Measurements from ENCODE around the gene SRGAP2B.
"Not testable (repeated sequence)": the region's sequence is repeated elsewhere in the genome, so short reads cannot be mapped to it uniquely, and the experiment has no call there.

SRGAP2B gene

GRCh38 chr1:145047553-145047952 is 47.6 kb downstream of the SRGAP2B start:
- H3K27ac ChIP-seq; H3K9ac ChIP-seq; H3K27me3 ChIP-seq (ENCODE audit: insufficient read depth, low read depth); H3K36me3 ChIP-seq (ENCODE audit: insufficient read depth); H3K4me2 ChIP-seq; H2AFZ ChIP-seq (ENCODE audit: low read depth); H4K20me1 ChIP-seq (ENCODE audit: insufficient read depth); H3K4me3 ChIP-seq (IDR thresholded peaks at IDR 0.05; ENCODE audit: insufficient read depth, low read depth, low read length); H3K79me2 ChIP-seq (ENCODE audit: insufficient read depth, low read depth): not testable (repeated sequence)
- peaks cover 12% of the 10 kb centered on the region for H3K4me1 ChIP-seq (ENCODE audit: low read depth, poor library complexity, severe bottlenecking)

GRCh38 chr1:145045571-145046273 is 49.4 kb downstream of the SRGAP2B start:
- H3K27ac ChIP-seq; H3K79me2 ChIP-seq (ENCODE audit: insufficient read depth, low read depth); H3K9ac ChIP-seq; H3K4me3 ChIP-seq (IDR thresholded peaks at IDR 0.05; ENCODE audit: insufficient read depth, low read depth, low read length); H2AFZ ChIP-seq (ENCODE audit: low read depth); H4K20me1 ChIP-seq (ENCODE audit: insufficient read depth); H3K36me3 ChIP-seq (ENCODE audit: insufficient read depth); H3K4me2 ChIP-seq; H3K27me3 ChIP-seq (ENCODE audit: insufficient read depth, low read depth): not testable (repeated sequence)
- peaks cover 17% of the 10 kb centered on the region for H3K4me1 ChIP-seq (ENCODE audit: low read depth, poor library complexity, severe bottlenecking)

DNA sequence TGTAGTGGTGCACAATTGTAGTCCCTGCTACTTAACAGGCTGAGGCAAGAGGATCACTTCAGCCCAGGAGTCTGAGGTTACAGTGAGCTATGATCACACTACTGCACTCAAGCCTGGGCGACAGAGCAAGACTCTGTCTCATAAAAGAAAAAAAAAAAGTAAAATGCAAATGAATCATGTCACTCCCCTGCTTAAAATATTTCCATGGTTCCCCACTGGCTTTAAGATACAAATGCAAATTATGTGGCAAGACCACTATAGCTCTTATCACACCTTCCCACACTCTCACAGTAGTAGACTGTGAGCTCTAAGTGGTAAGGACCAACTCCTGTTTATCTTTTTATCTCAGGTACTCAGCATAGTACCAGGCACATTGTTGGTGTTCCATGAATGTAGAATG is 53.6 kb downstream of the SRGAP2B start:
- not testable (repeated sequence) for H3K4me3 ChIP-seq (IDR thresholded peaks at IDR 0.05; ENCODE audit: insufficient read depth, low read depth, low read length); H3K79me2 ChIP-seq (ENCODE audit: insufficient read depth, low read depth); H3K4me2 ChIP-seq; H4K20me1 ChIP-seq (ENCODE audit: insufficient read depth); H3K9ac ChIP-seq; H2AFZ ChIP-seq (ENCODE audit: low read depth); H3K36me3 ChIP-seq (ENCODE audit: insufficient read depth); H3K27ac ChIP-seq; H3K27me3 ChIP-seq (ENCODE audit: insufficient read depth, low read depth)
- H3K4me1 ChIP-seq (ENCODE audit: low read depth, poor library complexity, severe bottlenecking), result peaks cover 14% of the 10 kb centered on the region

DNA sequence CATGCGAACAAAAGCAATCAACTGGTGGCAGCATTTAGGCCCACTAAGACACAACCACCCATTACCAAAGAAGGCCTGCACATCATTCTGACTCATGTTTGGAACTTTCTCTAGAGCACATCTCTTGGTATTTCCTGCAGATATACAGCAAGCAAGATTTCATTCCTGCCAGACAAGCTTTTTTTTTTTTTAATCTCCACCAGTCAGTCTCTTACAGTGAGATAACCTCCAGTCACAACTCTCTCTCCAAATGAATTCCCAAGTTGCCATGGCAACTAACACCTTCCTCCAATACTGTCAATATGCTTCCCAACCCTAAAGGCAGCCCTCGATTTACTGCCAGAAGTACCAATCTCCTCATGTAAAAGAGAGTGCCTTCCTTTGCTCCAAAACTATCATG is 59.1 kb downstream of the SRGAP2B start:
- H3K4me1 ChIP-seq (ENCODE audit: low read depth, poor library complexity, severe bottlenecking); H3K36me3 ChIP-seq (ENCODE audit: insufficient read depth); H3K9ac ChIP-seq; H3K79me2 ChIP-seq (ENCODE audit: insufficient read depth, low read depth); H3K4me2 ChIP-seq; H2AFZ ChIP-seq (ENCODE audit: low read depth); H3K27ac ChIP-seq; H3K4me3 ChIP-seq (IDR thresholded peaks at IDR 0.05; ENCODE audit: insufficient read depth, low read depth, low read length); H3K27me3 ChIP-seq (ENCODE audit: insufficient read depth, low read depth); H4K20me1 ChIP-seq (ENCODE audit: insufficient read depth): not testable (repeated sequence)

DNA sequence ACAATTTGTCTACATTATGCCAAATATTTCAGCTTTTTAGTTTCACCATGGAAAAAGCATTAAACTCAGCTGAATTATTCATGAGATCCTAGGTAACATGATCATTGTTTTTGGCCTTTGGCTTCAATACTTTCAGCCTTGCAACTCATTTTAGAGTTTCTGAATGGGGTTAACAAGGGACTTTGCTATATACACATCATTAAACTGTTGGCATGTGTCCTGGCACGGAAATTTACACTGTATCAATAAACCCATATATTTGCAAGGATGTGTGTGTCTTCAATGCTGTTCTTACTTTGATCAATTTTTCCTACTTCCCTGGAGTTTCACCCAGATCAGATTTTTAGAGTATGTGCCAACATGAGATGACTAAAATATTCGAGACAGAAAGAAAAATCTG is 61.6 kb downstream of the SRGAP2B start:
- H3K36me3 ChIP-seq (ENCODE audit: insufficient read depth); H3K79me2 ChIP-seq (ENCODE audit: insufficient read depth, low read depth): not testable (repeated sequence)

DNA sequence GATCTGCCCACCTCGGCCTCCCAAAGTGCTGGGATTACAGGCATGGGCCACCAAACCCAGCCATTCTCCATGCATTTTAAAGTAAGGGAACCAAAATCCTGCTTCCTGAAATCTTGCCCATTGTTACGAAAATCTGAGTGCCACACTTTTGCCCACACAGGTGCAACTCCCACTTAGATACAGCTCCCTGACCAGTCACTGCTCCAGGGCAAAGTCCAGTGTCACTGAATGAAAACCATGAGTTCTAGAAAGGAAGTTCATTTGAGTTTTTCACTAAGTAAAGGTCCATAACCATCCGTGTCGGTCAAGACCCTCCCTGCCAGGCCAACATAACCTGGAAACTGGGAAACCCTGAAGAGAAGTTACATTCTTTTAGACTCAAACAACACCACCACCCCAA is 67.9 kb downstream of the SRGAP2B start:
- H4K20me1 ChIP-seq (ENCODE audit: insufficient read depth); H3K79me2 ChIP-seq (ENCODE audit: insufficient read depth, low read depth); H3K36me3 ChIP-seq (ENCODE audit: insufficient read depth); H3K4me3 ChIP-seq (IDR thresholded peaks at IDR 0.05; ENCODE audit: insufficient read depth, low read depth, low read length); H3K27ac ChIP-seq; H3K4me2 ChIP-seq; H3K27me3 ChIP-seq (ENCODE audit: insufficient read depth, low read depth); H3K9ac ChIP-seq; H2AFZ ChIP-seq (ENCODE audit: low read depth); H3K4me1 ChIP-seq (ENCODE audit: low read depth, poor library complexity, severe bottlenecking): not testable (repeated sequence)

More for the DNA sequence above, 61.6 kb downstream of the SRGAP2B start:
- H3K4me3 ChIP-seq (IDR thresholded peaks at IDR 0.05; ENCODE audit: insufficient read depth, low read depth, low read length); H3K27me3 ChIP-seq (ENCODE audit: insufficient read depth, low read depth); H3K4me2 ChIP-seq; H3K27ac ChIP-seq; H3K4me1 ChIP-seq (ENCODE audit: low read depth, poor library complexity, severe bottlenecking); H2AFZ ChIP-seq (ENCODE audit: low read depth); H4K20me1 ChIP-seq (ENCODE audit: insufficient read depth); H3K9ac ChIP-seq: not testable (repeated sequence)

- H3K4me1 ChIP-seq (ENCODE audit: low read depth, poor library complexity, severe bottlenecking); H3K4me3 ChIP-seq (IDR thresholded peaks at IDR 0.05; ENCODE audit: insufficient read depth, low read depth, low read length); H3K4me2 ChIP-seq; H3K9ac ChIP-seq; H4K20me1 ChIP-seq (ENCODE audit: insufficient read depth); H3K27me3 ChIP-seq (ENCODE audit: insufficient read depth, low read depth); H3K36me3 ChIP-seq (ENCODE audit: insufficient read depth); H2AFZ ChIP-seq (ENCODE audit: low read depth); H3K79me2 ChIP-seq (ENCODE audit: insufficient read depth, low read depth); H3K27ac ChIP-seq: not testable (repeated sequence)
Measured at GRCh38 chr1:145025286-145025685, 69.8 kb downstream of the SRGAP2B start.

- H3K79me2 ChIP-seq (ENCODE audit: insufficient read depth, low read depth); H3K36me3 ChIP-seq (ENCODE audit: insufficient read depth); H3K9ac ChIP-seq; H3K4me3 ChIP-seq (IDR thresholded peaks at IDR 0.05; ENCODE audit: insufficient read depth, low read depth, low read length); H3K27ac ChIP-seq; H3K4me2 ChIP-seq; H3K4me1 ChIP-seq (ENCODE audit: low read depth, poor library complexity, severe bottlenecking); H2AFZ ChIP-seq (ENCODE audit: low read depth); H3K27me3 ChIP-seq (ENCODE audit: insufficient read depth, low read depth); H4K20me1 ChIP-seq (ENCODE audit: insufficient read depth): not testable (repeated sequence)
Measured at GRCh38 chr1:145022259-145022658, 72.9 kb downstream of the SRGAP2B start.

GRCh38 chr1:145021749-145022148 is 73.4 kb downstream of the SRGAP2B start:
- not testable (repeated sequence) for H3K4me1 ChIP-seq (ENCODE audit: low read depth, poor library complexity, severe bottlenecking); H3K27me3 ChIP-seq (ENCODE audit: insufficient read depth, low read depth); H3K27ac ChIP-seq; H3K4me3 ChIP-seq (IDR thresholded peaks at IDR 0.05; ENCODE audit: insufficient read depth, low read depth, low read length); H3K36me3 ChIP-seq (ENCODE audit: insufficient read depth); H3K9ac ChIP-seq; H4K20me1 ChIP-seq (ENCODE audit: insufficient read depth); H3K79me2 ChIP-seq (ENCODE audit: insufficient read depth, low read depth); H3K4me2 ChIP-seq; H2AFZ ChIP-seq (ENCODE audit: low read depth)

- H3K4me1 ChIP-seq (ENCODE audit: low read depth, poor library complexity, severe bottlenecking), result peaks cover 14% of the 10 kb centered on the region
- not testable (repeated sequence) for H3K27ac ChIP-seq; H3K4me2 ChIP-seq; H3K9ac ChIP-seq; H3K79me2 ChIP-seq (ENCODE audit: insufficient read depth, low read depth); H3K36me3 ChIP-seq (ENCODE audit: insufficient read depth); H3K27me3 ChIP-seq (ENCODE audit: insufficient read depth, low read depth); H2AFZ ChIP-seq (ENCODE audit: low read depth); H4K20me1 ChIP-seq (ENCODE audit: insufficient read depth); H3K4me3 ChIP-seq (IDR thresholded peaks at IDR 0.05; ENCODE audit: insufficient read depth, low read depth, low read length)
Measured at GRCh38 chr1:145019709-145020108, 75.4 kb downstream of the SRGAP2B start.

- not testable (repeated sequence) for H4K20me1 ChIP-seq (ENCODE audit: insufficient read depth); H3K4me2 ChIP-seq; H3K9ac ChIP-seq
Measured at GRCh38 chr1:145017725-145018124, 77.4 kb downstream of the SRGAP2B start.

More at GRCh38 chr1:145017725-145018124, 77.4 kb downstream of the SRGAP2B start:
- not testable (repeated sequence) for H3K79me2 ChIP-seq (ENCODE audit: insufficient read depth, low read depth); H3K4me3 ChIP-seq (IDR thresholded peaks at IDR 0.05; ENCODE audit: insufficient read depth, low read depth, low read length); H3K27ac ChIP-seq; H2AFZ ChIP-seq (ENCODE audit: low read depth); H3K36me3 ChIP-seq (ENCODE audit: insufficient read depth); H3K27me3 ChIP-seq (ENCODE audit: insufficient read depth, low read depth)
- peaks cover 17% of the 10 kb centered on the region for H3K4me1 ChIP-seq (ENCODE audit: low read depth, poor library complexity, severe bottlenecking)

All from KMS-11 (cell line).